NT2/D1 (cell line): ENCODE results near the gene MFSD6.

Source experiments
- YY1 ChIP-seq: IDR thresholded peaks from 2 replicates; pipeline ENCODE4 v1.6.1; 2011; ENCODE audit not compliant: insufficient read length, insufficient read depth
- ZNF274 ChIP-seq: IDR thresholded peaks from 2 replicates; pipeline ENCODE4 v1.6.1; 2011; ENCODE audit warnings: mild to moderate bottlenecking, low read depth, low read length

- TF ChIP-seq ZNF274 = no peak
- no peak for TF ChIP-seq YY1
These were observed 27.2 kb upstream of the MFSD6 start for GRCh38 chr2:190380962-190381412.
